H1 (cell line): Measurements from ENCODE around the gene BUD13. TPM values are rescaled to one million over a fixed set of nuclear protein-coding genes. Genes with fewer than 3 reads are reported as not detected.

Experiments
- CTCF ChIA-PET: fragments of 300-600 bp; sonication (Branson Sonifier 250); formaldehyde crosslinking; loops from one replicate; lab custom pipeline; 2021; ENCODE audit not compliant: partially characterized antibody; lab: Charles Lee
- POLR2A ChIA-PET: fragments of 300-600 bp; sonication (Branson Sonifier 250); formaldehyde crosslinking; loops from one replicate; lab custom pipeline; 2021; ENCODE audit warnings: inconsistent platforms; ENCODE audit not compliant: partially characterized antibody; lab: Charles Lee
- DNase-seq, 2 experiments: peaks; one replicate each; pipeline versions ENCODE4 v3.0.0 to v3.0.0-alpha.2; 2010 to 2022; ENCODE audit warnings: low spot score in 2 of 2, low read depth in 1 of 2, mixed read lengths in 1 of 2
- FAIRE-seq: peaks from 2 replicates; lab custom pipeline; 2011; peaks lifted over from hg19 to GRCh38; lab: Jason Lieb, UNC
- H2AFZ ChIP-seq: 2 replicates; pipeline ENCODE4 v1.8.1; 2012; ENCODE audit warnings: low read length, inconsistent platforms
- H2AK5ac ChIP-seq: 2 replicates; pipeline ENCODE4 v1.6.1; 2013; ENCODE audit warnings: low read depth, low read length
- H2BK120ac ChIP-seq: replicated peaks from 2 replicates; pipeline ENCODE3; 2013; ENCODE audit warnings: low read depth, low read length, inconsistent platforms
- H2BK12ac ChIP-seq: 2 replicates; pipeline ENCODE4 v1.6.1; 2013; ENCODE audit warnings: low read depth, low read length
- H2BK15ac ChIP-seq: 2 replicates; pipeline ENCODE4 v1.6.1; 2013; ENCODE audit warnings: low read length
- H2BK20ac ChIP-seq: 2 replicates; pipeline ENCODE4 v1.6.1; 2013; ENCODE audit warnings: low read length
- H2BK5ac ChIP-seq: 2 replicates; pipeline ENCODE4 v1.6.1; 2013; ENCODE audit warnings: low read depth, low read length
- H3K14ac ChIP-seq: 2 replicates; pipeline ENCODE4 v1.6.1; 2013; ENCODE audit warnings: inconsistent platforms; ENCODE audit not compliant: insufficient read length
- H3K18ac ChIP-seq: 2 replicates; pipeline ENCODE4 v1.6.1; 2013; ENCODE audit warnings: low read length; ENCODE audit errors: extremely low read depth
- H3K23ac ChIP-seq: 2 replicates; pipeline ENCODE4 v1.6.1; 2013; ENCODE audit warnings: inconsistent platforms; ENCODE audit not compliant: insufficient read length
- H3K23me2 ChIP-seq: 2 replicates; pipeline ENCODE4 v1.6.1; 2013; ENCODE audit warnings: low read depth, low read length
- H3K27ac ChIP-seq: 2 replicates; pipeline ENCODE4 v1.6.1; 2011; ENCODE audit warnings: low read depth, low read length, inconsistent platforms
- H3K27me3 ChIP-seq, 4 experiments: replicated peaks in 1 of 4; 1 replicate in 1 of 4; 2 replicates in 3 of 4; pipeline versions ENCODE4 v1.6.1 to v1.8.1; 2011 to 2013; ENCODE audit warnings: low read length in 3 of 4, mild to moderate bottlenecking in 3 of 4, inconsistent platforms in 2 of 4, mixed read lengths in 2 of 4, moderate library complexity in 1 of 4; ENCODE audit not compliant: control insufficient read depth in 3 of 4, insufficient read depth in 3 of 4; ENCODE audit errors: extremely low read depth in 1 of 4
- H3K36me3 ChIP-seq, 4 experiments: 2 replicates each; pipeline versions ENCODE4 v1.6.1 to v1.8.1; 2011 to 2013; ENCODE audit warnings: mild to moderate bottlenecking in 4 of 4, low read length in 3 of 4, moderate library complexity in 2 of 4, control low read depth in 1 of 4, inconsistent platforms in 1 of 4; ENCODE audit not compliant: insufficient read depth in 4 of 4, control insufficient read depth in 2 of 4
- H3K4ac ChIP-seq: replicated peaks from 2 replicates; pipeline ENCODE3; 2013; ENCODE audit warnings: low read length, low read depth, mixed read lengths, inconsistent platforms; ENCODE audit not compliant: insufficient read length
- H3K4me1 ChIP-seq, 4 experiments: replicated peaks in 1 of 4; 1 replicate in 1 of 4; 2 replicates in 3 of 4; pipeline versions ENCODE4 v1.6.1 to v1.8.1; 2011 to 2013; ENCODE audit warnings: low read length in 3 of 4, inconsistent platforms in 2 of 4, mixed read lengths in 1 of 4; ENCODE audit not compliant: insufficient read depth in 4 of 4, control insufficient read depth in 3 of 4
- H3K4me2 ChIP-seq, 2 experiments: 2 replicates each; pipeline versions ENCODE4 v1.6.1 to v1.8.1; 2011 to 2013; ENCODE audit warnings: low read depth in 2 of 2, low read length in 2 of 2, control low read depth in 1 of 2, inconsistent platforms in 1 of 2, mild to moderate bottlenecking in 1 of 2; ENCODE audit not compliant: insufficient read depth in 1 of 2
- H3K4me3 ChIP-seq, 4 experiments: fragments of 200-600, 300-600 bp in 1 of 4; sonication (generic), shearing (Covaris generic), sonication (Bioruptor Twin) in 1 of 4; 2 replicates each; pipeline versions ENCODE4 v1.5.1 to v1.8.1; 2011 to 2016; ENCODE audit warnings: low read length in 4 of 4, low read depth in 3 of 4, control low read depth in 2 of 4, inconsistent platforms in 2 of 4, mild to moderate bottlenecking in 2 of 4, mixed read lengths in 1 of 4, moderate library complexity in 1 of 4; ENCODE audit not compliant: insufficient read depth in 2 of 4; ENCODE audit errors: extremely low read depth in 1 of 4
- H3K56ac ChIP-seq: replicated peaks from 2 replicates; pipeline ENCODE3; 2013; ENCODE audit warnings: low read depth, mild to moderate bottlenecking, mixed read lengths, low read length, inconsistent platforms; ENCODE audit not compliant: insufficient read length
- H3K79me1 ChIP-seq: 2 replicates; pipeline ENCODE4 v1.6.1; 2013; ENCODE audit warnings: low read depth, low read length, control low read depth
- H3K79me2 ChIP-seq, 2 experiments: 2 replicates each; pipeline versions ENCODE4 v1.6.1 to v1.8.1; 2012 to 2013; ENCODE audit warnings: low read length in 2 of 2, mild to moderate bottlenecking in 2 of 2, inconsistent platforms in 1 of 2; ENCODE audit not compliant: insufficient read depth in 2 of 2, control insufficient read depth in 1 of 2
- H3K9ac ChIP-seq, 4 experiments: replicated peaks in 1 of 4; 1 replicate in 1 of 4; 2 replicates in 3 of 4; pipeline versions ENCODE4 v1.6.1 to v1.8.1; 2011 to 2013; ENCODE audit warnings: low read depth in 3 of 4, low read length in 3 of 4, control low read depth in 2 of 4, mild to moderate bottlenecking in 2 of 4, moderate library complexity in 2 of 4, inconsistent platforms in 1 of 4; ENCODE audit errors: extremely low read depth in 1 of 4
- H3K9me3 ChIP-seq, 2 experiments: 2 replicates each; pipeline versions ENCODE4 v1.6.1 to v1.8.1; 2012 to 2013; ENCODE audit warnings: mild to moderate bottlenecking in 2 of 2, moderate library complexity in 2 of 2, control low read depth in 1 of 2, inconsistent platforms in 1 of 2, low read depth in 1 of 2, low read length in 1 of 2, mixed read lengths in 1 of 2; ENCODE audit not compliant: insufficient read depth in 2 of 2
- H4K20me1 ChIP-seq, 2 experiments: replicated peaks in 1 of 2; 2 replicates each; pipeline versions ENCODE3 to v1.8.1; 2011 to 2013; ENCODE audit warnings: inconsistent platforms in 2 of 2, low read length in 2 of 2, mild to moderate bottlenecking in 1 of 2; ENCODE audit not compliant: insufficient read depth in 2 of 2, control insufficient read depth in 1 of 2
- H4K5ac ChIP-seq: 2 replicates; pipeline ENCODE4 v1.6.1; 2013; ENCODE audit warnings: low read length, low read depth, mixed read lengths, inconsistent platforms; ENCODE audit not compliant: insufficient read length
- H4K8ac ChIP-seq: 2 replicates; pipeline ENCODE4 v1.8.0; 2013; ENCODE audit warnings: mild to moderate bottlenecking, moderate library complexity, low read length, inconsistent platforms; ENCODE audit not compliant: insufficient read depth; ENCODE audit errors: extremely low read depth
- H4K91ac ChIP-seq: replicated peaks from 2 replicates; pipeline ENCODE3; 2013; ENCODE audit warnings: low read length, mixed read lengths, inconsistent platforms; ENCODE audit not compliant: insufficient read length
- E2F6 ChIP-seq: IDR thresholded peaks from 2 replicates; pipeline ENCODE4 v1.6.1; 2012; ENCODE audit warnings: inconsistent platforms
- EZH2 ChIP-seq: fragments of 200-600 bp; sonication (generic); IDR thresholded peaks from 2 replicates; pipeline ENCODE4 v1.7.1; 2012; ENCODE audit warnings: low read depth, mild to moderate bottlenecking, moderate library complexity, low read length, inconsistent platforms; ENCODE audit not compliant: severe bottlenecking
- KDM4A ChIP-seq: IDR thresholded peaks from one replicate; pipeline ENCODE4 v1.7.1; 2012; ENCODE audit warnings: low read depth, mild to moderate bottlenecking, moderate library complexity, low read length, inconsistent platforms; ENCODE audit not compliant: severe bottlenecking
- MAX ChIP-seq: IDR thresholded peaks from 2 replicates; pipeline ENCODE4 v1.6.1; 2012; ENCODE audit warnings: inconsistent platforms
- SRF ChIP-seq: IDR thresholded peaks from 2 replicates; pipeline ENCODE4 v1.6.1; 2011; ENCODE audit warnings: mild to moderate bottlenecking, low read depth, low read length, moderate library complexity
- TAF1 ChIP-seq: IDR thresholded peaks from 2 replicates; pipeline ENCODE4 v1.6.1; 2011; ENCODE audit warnings: mild to moderate bottlenecking, low read depth, low read length
- USF2 ChIP-seq: IDR thresholded peaks from 2 replicates; pipeline ENCODE4 v1.6.1; 2011; ENCODE audit warnings: low read length, improper control_type of control experiment
- WGBS, 2 experiments: shearing (Covaris generic) in 1 of 2; methylation state at CpG; one replicate each; pipeline versions ENCODE4 v1.1.6 to v1.1.7; 2013 to 2015; ENCODE audit warnings: low lambda C conversion rate in 2 of 2, mixed read lengths in 2 of 2, inconsistent platforms in 1 of 2, low coverage in 1 of 2, missing lambda C conversion rate in 1 of 2; ENCODE audit not compliant: insufficient replicate concordance in 2 of 2, insufficient coverage in 1 of 2, insufficient read length in 1 of 2; ENCODE audit errors: extremely low coverage in 1 of 2, missing lambda C conversion rate in 1 of 2; 5-methylcytosine and 5-hydroxymethylcytosine counted together
- polyA plus RNA-seq, 7 experiments: library from polyadenylated mRNA; depleted of rRNA in 3 of 7; stranded (reverse) in 5 of 7; unstranded in 2 of 7; fragments of >200 nt in 5 of 7; fragments of 200-250 nt in 2 of 7; gene quantifications; 1 replicate in 5 of 7; 2 replicates in 1 of 7; 4 replicates in 1 of 7; pipeline versions ENCODE4 v1.2.1 to v1.2.3, GENCODE V29; 2011 to 2013; ENCODE audit warnings: missing spikeins in 2 of 7, mixed read lengths in 2 of 7
- total RNA-seq: library from RNA; stranded (reverse); fragmentation: NEBNext Ultra II Directional; extraction: Animal tissue kit (Norgen Biotek cat#: 25700); gene quantifications from 2 replicates; pipeline ENCODE4 v1.2.1, GENCODE V29; 2021
- TF ChIP-seq, protein P1 (sequence below), 3 experiments: IDR thresholded peaks; 1 replicate in 2 of 3; 2 replicates in 1 of 3; pipeline versions ENCODE4 v1.5.1 to v1.6.1; 2011; ENCODE audit warnings: low read length in 3 of 3, mild to moderate bottlenecking in 3 of 3, inconsistent platforms in 2 of 3, low read depth in 1 of 3, moderate library complexity in 1 of 3; ENCODE audit not compliant: insufficient read depth in 1 of 3; ENCODE audit errors: control extremely low read depth in 1 of 3

Gene BUD13
- total and polyA plus RNA-seq, 2 of the 8 experiments (the other 6 are each of a cell fraction or from before 2014, with no cell fraction given), result 24.8 to 27.2 TPM

GRCh38 chr11:116813170-116813569, 40.4 kb upstream of the BUD13 start:
- Histone ChIP-seq H3K4ac (no peak overlapping the region), H3K9ac (no peak overlapping the region), H3K23ac (no peak overlapping the region), H3K4me3 (no peak overlapping the region), H2BK15ac (no peak overlapping the region), H3K27ac (no peak overlapping the region), H4K5ac (no peak overlapping the region), H2AFZ (no peak overlapping the region), H4K91ac (no peak overlapping the region), H3K14ac (no peak overlapping the region), H3K4me1 (no peaks in the 10 kb centered on the region), H2BK120ac (no peak overlapping the region), H2BK12ac (no peak overlapping the region), H3K27me3 (no peaks in the 10 kb centered on the region), H3K9me3 (no peaks in the 10 kb centered on the region), H2BK20ac (no peak overlapping the region), H4K20me1 (no peaks in the 10 kb centered on the region), H3K36me3 (no peaks in the 10 kb centered on the region), H3K79me2 (no peaks in the 10 kb centered on the region), H3K18ac (no peak overlapping the region), H3K79me1 (no peaks in the 10 kb centered on the region), H3K4me2 (no peak overlapping the region), H3K56ac (no peak overlapping the region), H2BK5ac (no peak overlapping the region), H2AK5ac (no peak overlapping the region), H3K23me2 (no peaks in the 10 kb centered on the region; the same call in 1 of the 2 replicates), H4K8ac (no peak overlapping the region)
- FAIRE-seq (no peak), DNase-seq (no peak)
- POLR2A ChIA-PET, result interaction anchor here (1.4 kb wide), 1 partner anchor 23 kb away, joined by 3 read pairs; no protein-coding TSS in a partner anchor
- 87% methylated on average over 1 of the region's 1 CpG; no CpG with 5 or more reads in 1 of the 2 experiments for WGBS, 2 experiments
- CTCF ChIA-PET, result interaction anchor here (0.6 to 2.0 kb wide), 12 partner anchors 10 to 326 kb away, joined by 3 to 11 read pairs (median 4); partner anchors contain the start of genes APOA1, APOA4 and APOA5
- TF ChIP-seq MAX (no peak), E2F6 (no peak), USF2 (no peak), KDM4A (no peak), TAF1 (no peak), SRF (no peak), EZH2 (no peak)
- TF ChIP-seq, protein P1, sequence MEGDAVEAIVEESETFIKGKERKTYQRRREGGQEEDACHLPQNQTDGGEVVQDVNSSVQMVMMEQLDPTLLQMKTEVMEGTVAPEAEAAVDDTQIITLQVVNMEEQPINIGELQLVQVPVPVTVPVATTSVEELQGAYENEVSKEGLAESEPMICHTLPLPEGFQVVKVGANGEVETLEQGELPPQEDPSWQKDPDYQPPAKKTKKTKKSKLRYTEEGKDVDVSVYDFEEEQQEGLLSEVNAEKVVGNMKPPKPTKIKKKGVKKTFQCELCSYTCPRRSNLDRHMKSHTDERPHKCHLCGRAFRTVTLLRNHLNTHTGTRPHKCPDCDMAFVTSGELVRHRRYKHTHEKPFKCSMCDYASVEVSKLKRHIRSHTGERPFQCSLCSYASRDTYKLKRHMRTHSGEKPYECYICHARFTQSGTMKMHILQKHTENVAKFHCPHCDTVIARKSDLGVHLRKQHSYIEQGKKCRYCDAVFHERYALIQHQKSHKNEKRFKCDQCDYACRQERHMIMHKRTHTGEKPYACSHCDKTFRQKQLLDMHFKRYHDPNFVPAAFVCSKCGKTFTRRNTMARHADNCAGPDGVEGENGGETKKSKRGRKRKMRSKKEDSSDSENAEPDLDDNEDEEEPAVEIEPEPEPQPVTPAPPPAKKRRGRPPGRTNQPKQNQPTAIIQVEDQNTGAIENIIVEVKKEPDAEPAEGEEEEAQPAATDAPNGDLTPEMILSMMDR (IDR thresholded peaks at IDR 0.05; ENCODE audit: control extremely low read depth in 1 of 3, insufficient read depth in 1 of 3, low read depth in 1 of 3, low read length in 3 of 3), result no peak
